Fibroblast of villous mesenchyme (primary cell): Measurements from ENCODE around the gene SRMS. TPM values are rescaled to one million over a fixed set of nuclear protein-coding genes. Genes with fewer than 3 reads are reported as not detected.

Experiments
- DNase-seq: peaks from one replicate; pipeline ENCODE4 v3.0.0-alpha.2; 2010; ENCODE audit warnings: low read depth
- H3K4me3 ChIP-seq: 2 replicates; pipeline ENCODE4 v1.5.1; 2011; ENCODE audit warnings: low read depth, mild to moderate bottlenecking, low read length
- total RNA-seq: library from RNA; depleted of rRNA; stranded (reverse); fragments of >200 nt; gene quantifications from 2 replicates; pipeline ENCODE4 v1.2.3, GENCODE V29; 2012
- TF ChIP-seq, protein P1 (sequence below): IDR thresholded peaks from 2 replicates; pipeline ENCODE4 v1.5.1; 2012; ENCODE audit warnings: low read depth, mild to moderate bottlenecking, low read length; ENCODE audit not compliant: insufficient read depth

The SRMS gene
- total RNA-seq, 1 donor: not detected

DNA sequence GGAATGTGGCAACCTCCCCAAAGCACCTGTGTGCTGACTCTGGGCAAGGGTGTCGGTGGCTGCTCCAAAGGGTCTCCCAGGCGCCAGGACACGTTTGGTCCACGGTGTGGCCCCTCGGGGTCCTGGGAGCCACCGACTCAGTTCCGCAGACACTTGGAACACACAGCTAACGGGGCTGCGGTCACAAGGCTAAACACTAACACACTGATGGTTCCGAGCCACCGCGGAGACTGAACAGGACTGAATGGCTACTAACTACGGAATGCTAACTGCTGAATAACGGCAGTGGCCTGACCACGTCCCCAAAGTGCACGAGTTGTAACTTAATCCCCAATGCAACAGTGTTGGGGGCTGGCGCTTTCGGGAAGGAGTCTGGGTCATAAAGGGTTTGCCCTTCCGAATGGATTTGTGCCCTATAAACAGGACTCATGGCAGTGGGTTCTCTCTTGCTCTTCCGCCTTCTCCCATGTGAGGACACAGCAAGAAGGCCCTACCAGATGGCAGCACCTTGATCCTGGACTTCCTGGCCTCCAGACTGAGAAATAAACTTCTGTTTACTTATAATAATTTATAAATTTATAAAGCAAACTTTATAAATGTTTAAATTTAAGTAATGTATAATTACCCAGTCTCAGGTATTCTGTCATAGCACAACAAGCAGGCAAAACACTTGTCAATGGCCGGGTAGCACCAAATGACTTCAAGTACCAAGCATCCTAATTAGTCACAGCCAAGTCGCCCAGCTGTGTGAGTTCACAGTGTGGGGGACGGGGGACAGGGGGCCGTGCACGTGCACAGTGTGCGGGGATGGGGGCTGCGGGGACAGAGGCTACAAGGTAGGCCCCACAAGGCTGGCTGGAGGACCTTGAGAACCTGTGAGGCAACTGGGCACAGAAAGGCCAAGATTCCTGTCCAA is 46.4 kb downstream of the SRMS start:
- H3K4me3 ChIP-seq: no peak overlapping the region
- no peak for DNase-seq
- TF ChIP-seq, protein P1, sequence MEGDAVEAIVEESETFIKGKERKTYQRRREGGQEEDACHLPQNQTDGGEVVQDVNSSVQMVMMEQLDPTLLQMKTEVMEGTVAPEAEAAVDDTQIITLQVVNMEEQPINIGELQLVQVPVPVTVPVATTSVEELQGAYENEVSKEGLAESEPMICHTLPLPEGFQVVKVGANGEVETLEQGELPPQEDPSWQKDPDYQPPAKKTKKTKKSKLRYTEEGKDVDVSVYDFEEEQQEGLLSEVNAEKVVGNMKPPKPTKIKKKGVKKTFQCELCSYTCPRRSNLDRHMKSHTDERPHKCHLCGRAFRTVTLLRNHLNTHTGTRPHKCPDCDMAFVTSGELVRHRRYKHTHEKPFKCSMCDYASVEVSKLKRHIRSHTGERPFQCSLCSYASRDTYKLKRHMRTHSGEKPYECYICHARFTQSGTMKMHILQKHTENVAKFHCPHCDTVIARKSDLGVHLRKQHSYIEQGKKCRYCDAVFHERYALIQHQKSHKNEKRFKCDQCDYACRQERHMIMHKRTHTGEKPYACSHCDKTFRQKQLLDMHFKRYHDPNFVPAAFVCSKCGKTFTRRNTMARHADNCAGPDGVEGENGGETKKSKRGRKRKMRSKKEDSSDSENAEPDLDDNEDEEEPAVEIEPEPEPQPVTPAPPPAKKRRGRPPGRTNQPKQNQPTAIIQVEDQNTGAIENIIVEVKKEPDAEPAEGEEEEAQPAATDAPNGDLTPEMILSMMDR: no peak

DNA sequence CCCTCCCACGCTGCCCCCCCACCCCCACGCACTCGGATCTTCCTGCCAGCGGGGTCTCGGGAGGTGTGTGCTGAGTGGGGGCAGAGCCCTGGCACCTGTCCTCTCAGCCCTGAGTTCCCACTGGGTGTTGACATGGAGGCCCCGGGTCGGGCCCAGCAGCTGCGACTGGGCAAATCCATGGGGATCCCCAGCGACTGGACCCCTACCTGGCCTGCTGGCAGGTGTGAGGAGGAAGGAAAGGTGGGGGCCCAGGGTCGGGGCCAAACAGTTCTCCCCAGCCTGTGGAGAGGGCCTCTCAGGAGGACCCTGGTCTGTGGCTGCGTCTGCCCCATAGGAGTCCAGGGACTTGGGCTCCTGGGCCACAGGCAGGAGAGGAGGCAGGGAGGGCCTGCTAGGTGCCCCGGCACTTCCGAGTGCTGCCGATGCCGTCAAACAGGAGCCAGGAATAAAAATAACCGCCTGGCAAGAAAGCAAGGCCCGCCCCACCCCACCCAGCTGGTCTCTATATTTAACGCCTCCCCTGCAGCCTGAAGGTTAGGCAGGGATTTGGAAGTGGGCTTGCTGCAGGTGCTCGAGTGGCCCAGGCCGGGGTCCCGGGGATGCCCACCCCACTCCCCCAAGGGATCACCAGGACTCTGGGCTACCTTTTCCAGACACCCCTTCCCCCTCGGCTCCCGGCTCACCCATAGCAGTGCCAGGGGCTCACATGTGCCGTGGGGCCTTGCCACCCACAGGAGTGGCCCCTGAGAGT is 47.2 kb downstream of the SRMS start:
- H3K4me3 ChIP-seq: no peak overlapping the region
- TF ChIP-seq, protein P1: no peak
- DNase-seq: no peak

DNA sequence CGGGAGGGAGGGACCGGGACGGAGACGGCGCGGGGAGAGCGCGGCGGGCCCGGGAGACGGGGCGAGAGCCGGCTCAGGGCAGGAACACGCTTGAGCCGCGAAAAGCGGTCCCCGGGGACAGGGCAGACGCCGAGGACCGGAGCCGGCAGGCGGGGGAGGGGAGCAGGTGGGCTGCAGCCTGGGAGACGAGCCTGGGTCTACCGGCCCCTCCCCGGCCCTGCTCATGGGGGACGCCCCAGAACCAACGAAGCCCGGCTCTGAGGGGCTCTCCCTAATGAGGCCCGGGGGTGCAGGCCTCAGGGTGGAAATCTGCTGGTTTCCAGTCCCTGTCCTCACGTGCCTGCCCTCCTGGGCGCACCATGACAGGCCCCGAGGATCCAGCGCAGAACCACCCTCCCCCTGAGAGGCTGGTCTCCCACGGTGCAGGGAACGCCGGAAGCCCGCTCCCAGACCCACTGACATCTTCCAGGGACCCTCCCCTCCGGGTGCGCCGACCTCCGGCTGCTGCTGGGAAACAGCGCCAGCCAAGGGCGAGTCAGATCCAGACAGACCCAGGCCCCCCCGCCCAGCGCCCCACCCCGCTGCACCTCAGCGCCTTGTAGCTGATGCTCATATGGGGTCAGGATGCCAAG is 48.1 kb downstream of the SRMS start:
- no peak for DNase-seq
- TF ChIP-seq, protein P1: no peak
- peak overlapping the region; percentile 40 for H3K4me3 ChIP-seq

DNA sequence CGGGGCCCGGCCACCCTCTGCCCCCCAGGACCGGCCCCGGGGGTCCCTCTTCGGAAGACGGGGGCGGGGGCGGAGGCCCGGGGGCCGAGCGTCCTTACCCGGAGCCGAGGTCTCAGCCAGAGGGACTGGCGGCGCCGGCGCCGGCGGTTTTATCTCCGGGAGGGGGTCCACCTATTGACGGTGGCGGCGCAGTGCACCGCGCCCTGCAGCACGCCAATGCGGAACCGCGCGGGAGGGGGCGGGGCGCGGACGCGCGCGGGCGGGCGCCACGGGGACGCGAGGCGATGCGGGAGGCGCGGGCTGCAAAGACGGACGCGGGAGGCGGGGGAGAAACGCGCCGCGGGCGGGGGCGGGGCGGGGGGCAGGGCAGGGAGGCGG is 48.6 kb downstream of the SRMS start, which contains the start of gene EEF1A2:
TSS of gene EEF1A2 (minus strand) at position 124 of the 378 bp plus-strand sequence. CDS start 1,320 bp downstream, outside the sequence.
- no peak for DNase-seq
- peak within 1 kb of the TSS; percentile 42 for H3K4me3 ChIP-seq
- TF ChIP-seq, protein P1: no peak

DNA sequence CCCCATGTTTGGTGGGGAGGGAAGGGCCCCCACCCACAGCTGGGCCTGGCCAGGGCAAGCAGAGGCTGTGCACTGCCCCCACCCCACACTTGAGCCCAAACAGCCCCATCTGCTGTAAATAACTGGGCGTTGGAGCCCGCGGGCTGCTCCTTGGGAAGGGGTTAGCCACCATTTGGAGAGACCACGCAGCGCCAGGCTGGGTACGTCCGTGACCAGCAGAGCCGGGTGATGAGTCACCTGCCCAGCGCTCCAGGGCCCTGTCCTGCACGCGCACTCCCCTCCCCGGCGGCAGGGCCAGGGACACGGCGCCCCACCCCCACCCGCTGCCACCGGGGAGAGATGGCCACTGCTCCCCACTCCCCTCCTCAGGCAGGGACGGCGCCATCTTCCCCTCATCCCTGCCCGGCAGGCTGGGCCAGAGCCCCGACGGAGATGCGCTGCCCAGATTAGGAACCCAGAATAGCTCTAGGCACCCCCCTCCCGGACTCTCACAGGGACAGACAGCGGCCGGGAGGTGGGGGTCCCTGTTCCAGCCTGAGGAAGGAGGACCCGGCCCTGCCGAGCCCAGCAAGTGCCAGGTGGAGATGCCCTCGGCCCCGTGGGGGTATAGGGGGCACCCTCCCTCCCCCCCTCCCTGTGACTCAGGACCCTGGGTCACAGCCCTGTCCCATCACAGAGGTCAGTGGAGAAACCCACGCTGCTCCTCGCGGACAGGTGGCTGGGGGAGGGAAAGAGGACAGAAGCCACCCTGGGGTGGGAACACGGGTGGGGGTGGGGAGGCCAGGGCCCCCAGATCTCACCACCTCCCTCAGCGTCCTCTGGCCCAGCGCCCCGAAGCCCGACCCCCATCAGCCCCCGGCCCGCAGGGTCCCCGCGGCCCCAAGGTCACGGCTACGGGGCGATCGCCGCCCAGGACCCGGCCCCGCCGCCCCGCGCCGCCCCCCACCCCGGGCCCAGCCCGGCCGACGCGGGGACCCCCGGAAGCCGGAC is 49.3 kb downstream of the SRMS start:
- H3K4me3 ChIP-seq: no peak overlapping the region
- TF ChIP-seq, protein P1: no peak
- peak; percentile 29 for DNase-seq
